BJ (cell line): Measurements from ENCODE around the gene RNF19B. TPM values are rescaled to one million over a fixed set of nuclear protein-coding genes. Genes with fewer than 3 reads are reported as not detected.
"Not testable (repeated sequence)": the region's sequence is repeated elsewhere in the genome, so short reads cannot be mapped to it uniquely, and the experiment has no call there.

Experiments
- CTCF ChIA-PET: fragments of 350-600 bp; formaldehyde crosslinking; extraction: SDS; loops from one replicate; lab custom pipeline; 2021; ENCODE audit warnings: antibody characterized with exemption, inconsistent platforms; lab: Yijun Ruan, JAX
- POLR2A ChIA-PET: fragments of 300-600 bp; sonication (Branson Sonifier 250); formaldehyde crosslinking; extraction: SDS; loops from one replicate; lab custom pipeline; 2021; ENCODE audit warnings: antibody characterized with exemption; lab: Charles Lee
- DNase-seq: peaks from one replicate; pipeline ENCODE4 v3.0.0-alpha.2; 2011; ENCODE audit warnings: low read depth
- H3K27me3 ChIP-seq: 2 replicates; pipeline ENCODE4 v1.6.0; 2011; ENCODE audit warnings: low read length; ENCODE audit not compliant: control insufficient read depth, insufficient read depth
- H3K36me3 ChIP-seq: 2 replicates; pipeline ENCODE4 v1.5.1; 2011; ENCODE audit warnings: low read length; ENCODE audit not compliant: control insufficient read depth, insufficient read depth
- H3K4me3 ChIP-seq: 2 replicates; pipeline ENCODE4 v1.5.1; 2011; ENCODE audit warnings: low read depth, mild to moderate bottlenecking, control low read depth, low read length
- polyA plus RNA-seq: library from polyadenylated mRNA; depleted of rRNA; stranded (reverse); fragments of >200 nt; gene quantifications from 2 replicates; pipeline ENCODE4 v1.2.3, GENCODE V29; 2011
- TF ChIP-seq, protein P1 (sequence below): IDR thresholded peaks from 2 replicates; pipeline ENCODE4 v1.5.1; 2011; ENCODE audit warnings: low read depth, mild to moderate bottlenecking, control low read depth, inconsistent platforms, low read length, moderate library complexity; ENCODE audit not compliant: insufficient read depth

The RNF19B gene
- polyA plus RNA-seq, 1 experiment: 8.2 TPM

DNA sequence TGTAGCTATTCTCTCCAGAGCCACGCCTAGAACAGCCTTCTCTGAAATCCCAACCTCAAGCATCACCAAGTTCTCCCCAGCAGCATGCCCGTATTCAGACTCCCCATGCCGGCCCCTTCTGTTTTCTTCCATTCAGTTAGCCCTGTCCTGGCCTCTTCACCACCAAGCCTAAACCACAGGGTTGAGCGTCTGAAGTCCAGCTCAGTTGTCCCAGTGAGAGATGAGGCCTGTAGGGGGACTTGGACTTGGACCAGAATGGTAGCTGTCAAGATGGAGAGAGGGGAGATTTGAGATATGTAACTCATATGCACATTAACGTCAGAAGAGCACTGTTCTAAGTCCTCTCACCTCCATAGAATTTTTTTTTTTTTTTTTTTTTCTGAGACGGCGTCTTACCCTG lies 58.0 kb downstream of the RNF19B start:
- Histone ChIP-seq H3K4me3 (no peak overlapping the region), H3K27me3 (no peaks in the 10 kb centered on the region; the same call in 1 of the 2 replicates), H3K36me3 (no peaks in the 10 kb centered on the region)
- TF ChIP-seq, protein P1, sequence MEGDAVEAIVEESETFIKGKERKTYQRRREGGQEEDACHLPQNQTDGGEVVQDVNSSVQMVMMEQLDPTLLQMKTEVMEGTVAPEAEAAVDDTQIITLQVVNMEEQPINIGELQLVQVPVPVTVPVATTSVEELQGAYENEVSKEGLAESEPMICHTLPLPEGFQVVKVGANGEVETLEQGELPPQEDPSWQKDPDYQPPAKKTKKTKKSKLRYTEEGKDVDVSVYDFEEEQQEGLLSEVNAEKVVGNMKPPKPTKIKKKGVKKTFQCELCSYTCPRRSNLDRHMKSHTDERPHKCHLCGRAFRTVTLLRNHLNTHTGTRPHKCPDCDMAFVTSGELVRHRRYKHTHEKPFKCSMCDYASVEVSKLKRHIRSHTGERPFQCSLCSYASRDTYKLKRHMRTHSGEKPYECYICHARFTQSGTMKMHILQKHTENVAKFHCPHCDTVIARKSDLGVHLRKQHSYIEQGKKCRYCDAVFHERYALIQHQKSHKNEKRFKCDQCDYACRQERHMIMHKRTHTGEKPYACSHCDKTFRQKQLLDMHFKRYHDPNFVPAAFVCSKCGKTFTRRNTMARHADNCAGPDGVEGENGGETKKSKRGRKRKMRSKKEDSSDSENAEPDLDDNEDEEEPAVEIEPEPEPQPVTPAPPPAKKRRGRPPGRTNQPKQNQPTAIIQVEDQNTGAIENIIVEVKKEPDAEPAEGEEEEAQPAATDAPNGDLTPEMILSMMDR: no peak
- POLR2A ChIA-PET: no interaction called here
- CTCF ChIA-PET: no interaction called here
- no peak for DNase-seq

DNA sequence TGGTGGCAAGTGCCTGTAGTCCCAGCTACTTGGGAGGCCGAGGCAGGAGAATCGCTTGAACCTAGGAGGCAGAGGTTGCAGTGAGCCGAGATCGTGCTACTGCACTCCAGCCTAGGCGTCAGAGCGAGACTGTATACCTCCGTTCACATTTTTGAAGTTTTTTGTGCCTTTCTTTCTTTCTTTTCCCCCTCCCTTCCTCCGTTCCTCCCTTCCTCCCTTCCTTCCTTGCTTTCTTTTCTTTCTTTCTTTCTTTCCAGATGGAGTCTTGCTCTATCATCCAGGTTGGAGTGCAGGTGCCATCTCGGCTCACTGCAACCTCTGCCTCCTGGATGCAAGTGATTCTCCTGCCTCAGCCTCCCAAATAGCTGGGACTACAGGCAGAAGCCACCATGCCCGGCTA lies 59.0 kb downstream of the RNF19B start:
- DNase-seq, POLR2A ChIA-PET, H3K36me3 ChIP-seq, H3K27me3 ChIP-seq, H3K4me3 ChIP-seq: not testable (repeated sequence)
- CTCF ChIA-PET: interaction anchor here (1.8 kb wide), 1 partner anchor 13 kb away, joined by 13 read pairs; no protein-coding TSS in a partner anchor

DNA sequence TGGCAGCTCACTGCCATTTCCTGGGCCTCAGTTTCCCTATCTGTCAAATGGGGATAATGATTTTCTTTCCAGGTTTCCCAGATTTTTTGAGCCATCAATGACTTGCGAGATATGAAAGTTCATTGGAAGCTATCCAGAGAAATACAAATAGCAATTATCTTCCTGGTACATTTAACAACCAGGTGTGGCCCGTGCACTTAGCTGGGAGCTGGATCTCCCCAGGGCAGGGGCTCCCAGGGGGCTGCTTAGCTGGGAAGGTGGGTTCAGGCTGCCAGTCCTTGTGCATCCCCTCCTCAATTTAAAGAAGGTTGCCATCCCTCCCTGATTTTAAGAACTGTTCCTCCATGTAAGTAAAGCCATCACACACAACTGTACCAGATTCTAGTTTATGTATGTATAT lies 59.8 kb downstream of the RNF19B start:
- CTCF ChIA-PET: interaction anchor here (1.8 kb wide), 1 partner anchor 13 kb away, joined by 13 read pairs; no protein-coding TSS in a partner anchor
- Histone ChIP-seq H3K4me3 (no peak overlapping the region), H3K36me3 (no peaks in the 10 kb centered on the region), H3K27me3 (no peaks in the 10 kb centered on the region; the same call in 1 of the 2 replicates)
- DNase-seq: no peak
- TF ChIP-seq, protein P1: no peak
- POLR2A ChIA-PET: no interaction called here

DNA sequence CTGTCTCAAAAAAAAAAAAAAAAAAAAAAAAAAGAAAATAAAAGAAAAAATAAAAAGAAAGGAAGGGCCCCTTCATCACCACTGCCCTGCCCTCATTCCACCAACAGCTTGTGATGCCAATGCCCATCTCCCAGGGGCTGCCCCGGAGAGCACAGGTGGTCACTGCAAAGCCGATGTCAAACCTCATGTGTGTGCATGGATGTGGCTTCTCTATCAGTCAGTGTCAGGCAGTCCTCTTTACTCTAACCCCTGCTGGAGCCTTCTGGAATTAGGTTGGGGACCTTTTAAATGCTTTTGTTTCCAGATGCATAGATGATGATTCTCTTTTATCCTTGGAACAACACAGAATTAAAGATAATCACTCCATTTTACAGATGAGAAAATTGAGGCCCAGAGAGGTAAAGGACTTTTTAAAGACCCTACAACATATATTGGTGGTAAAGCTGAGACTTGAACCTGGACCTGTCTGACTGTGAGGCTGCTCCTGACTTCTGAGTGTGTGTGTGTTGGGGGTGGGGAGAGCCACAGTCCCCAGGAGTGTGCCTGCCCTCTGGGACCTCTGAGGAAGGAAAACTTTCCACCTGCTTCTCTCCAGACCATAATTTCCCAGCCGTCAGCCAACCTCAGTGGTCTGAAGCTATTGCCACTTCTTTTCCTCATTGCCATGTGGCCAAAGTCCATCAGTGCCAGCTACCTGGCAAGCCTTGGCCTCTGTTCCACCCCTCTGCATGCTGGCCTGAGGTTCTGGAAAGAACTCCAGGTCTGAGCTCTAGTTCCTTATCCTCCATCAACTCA lies 60.4 kb downstream of the RNF19B start:
- H3K36me3 ChIP-seq: no peaks in the 10 kb centered on the region
- no peak overlapping the region for H3K4me3 ChIP-seq
- TF ChIP-seq, protein P1: no peak
- H3K27me3 ChIP-seq: no peaks in the 10 kb centered on the region; the same call in 1 of the 2 replicates
- no peak for DNase-seq
- ChIA-PET POLR2A (no interaction called here), CTCF (interaction anchor here (0.8 to 1.8 kb wide), 2 partner anchors 12 to 13 kb away, joined by 3 to 13 read pairs; no protein-coding TSS in a partner anchor)

DNA sequence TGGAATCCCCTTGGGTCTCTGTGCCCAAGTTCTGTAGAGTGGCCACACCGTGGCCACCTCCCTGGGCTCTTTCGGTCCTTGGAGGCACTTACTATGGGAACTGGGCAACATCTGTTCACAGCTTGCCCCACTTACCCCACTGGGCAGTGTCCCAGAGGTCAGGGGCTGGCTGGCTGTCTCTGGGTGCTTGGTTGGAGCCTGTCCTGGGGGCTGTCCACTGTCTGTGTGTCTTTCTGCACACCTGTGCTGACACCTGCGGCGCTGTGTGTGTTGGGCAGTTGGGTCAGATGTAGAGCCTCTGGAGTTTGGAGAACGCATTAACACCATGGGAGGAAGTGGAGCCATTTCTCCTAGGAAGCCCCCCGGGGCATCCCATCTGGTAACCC lies 62.1 kb downstream of the RNF19B start:
- H3K36me3 ChIP-seq: no peaks in the 10 kb centered on the region
- no peak overlapping the region for H3K4me3 ChIP-seq
- no peaks in the 10 kb centered on the region; the same call in 1 of the 2 replicates for H3K27me3 ChIP-seq
- ChIA-PET POLR2A (no interaction called here), CTCF (no interaction called here)
- TF ChIP-seq, protein P1: no peak
- DNase-seq: no peak
